ENCODE measurements around the gene CORO7.

Gene CORO7

DNA sequence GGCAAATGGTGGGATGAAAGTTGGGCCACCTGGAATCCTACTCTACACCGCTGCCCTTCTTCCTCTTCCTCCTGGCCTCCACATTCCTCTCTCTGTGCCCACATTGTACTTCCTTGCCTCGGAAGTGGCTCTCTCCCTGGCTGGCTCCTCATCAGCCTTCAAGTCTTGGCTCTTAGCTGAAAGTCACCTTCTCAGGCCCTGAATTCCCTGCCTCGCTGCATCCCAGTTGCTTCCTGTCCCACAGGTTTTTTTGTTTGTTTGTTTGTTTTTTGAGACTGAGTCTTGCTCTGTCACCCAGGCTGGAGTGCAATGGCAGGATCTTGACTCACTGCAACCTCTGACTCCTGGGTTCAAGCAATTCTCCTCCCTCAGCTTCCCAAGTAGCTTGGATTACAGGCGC lies 62.7 kb downstream of the CORO7 start:
- Histone ChIP-seq H3K9ac (peak overlapping the region in 2 of 11 experiments; percentile 25 to 26; a peak in 2 of 22 replicates), H3K27me3 (no peaks in the 10 kb centered on the region), H4K20me1 (peaks cover 9 to 50% (median 27%) of the 10 kb centered on the region in 11 experiments; a peak in 20 of 22 replicates), H3K9me3 (replicated peaks in 1 of 11) (no peaks in the 10 kb centered on the region), H3K4me1 (peaks cover 19 to 47% (median 30%) of the 10 kb centered on the region in 10 experiments), H3K4me3 (no peak overlapping the region), H3K27ac (no peak overlapping the region; a peak in 1 of 22 replicates), H3K36me3 (peaks cover 31 to 67% (median 51%) of the 10 kb centered on the region in 11 experiments), H3K4me2 (peak overlapping the region in 5 of 11 experiments; percentile 10 to 57 (median 11); a peak in 6 of 22 replicates)
- TF ChIP-seq Cebpa-rat (IDR thresholded peaks at IDR 0.05): no peak

GRCh38 chr16:4352843-4353242 lies 63.6 kb downstream of the CORO7 start:
- no peak overlapping the region; a peak in 1 of 22 replicates for H3K4me2 ChIP-seq
- peaks cover 19 to 55% (median 37%) of the 10 kb centered on the region in 10 experiments for H3K4me1 ChIP-seq
- H3K36me3 ChIP-seq: peaks cover 31 to 67% (median 51%) of the 10 kb centered on the region in 11 experiments
- no peak overlapping the region for H3K4me3 ChIP-seq
- H3K9ac ChIP-seq: no peak overlapping the region
- TF ChIP-seq Cebpa-rat (IDR thresholded peaks at IDR 0.05): no peak
- H3K27ac ChIP-seq: no peak overlapping the region
- H3K9me3 ChIP-seq (replicated peaks in 1 of 11): no peaks in the 10 kb centered on the region
- H3K27me3 ChIP-seq: no peaks in the 10 kb centered on the region
- peaks cover 18 to 47% (median 28%) of the 10 kb centered on the region in 11 experiments; a peak in 21 of 22 replicates for H4K20me1 ChIP-seq

GRCh38 chr16:4351880-4352279 lies 64.5 kb downstream of the CORO7 start:
- Histone ChIP-seq H3K27me3 (no peaks in the 10 kb centered on the region), H3K27ac (no peak overlapping the region), H3K4me2 (peak overlapping the region; percentile 26 to 80 (median 61); a peak in 17 of 22 replicates), H3K4me3 (no peak overlapping the region), H4K20me1 (peaks cover 23 to 50% (median 37%) of the 10 kb centered on the region in 11 experiments; a peak in 21 of 22 replicates), H3K4me1 (peaks cover 19 to 64% (median 46%) of the 10 kb centered on the region in 10 experiments), H3K9me3 (replicated peaks in 1 of 11) (no peaks in the 10 kb centered on the region), H3K36me3 (peaks cover 33 to 67% (median 51%) of the 10 kb centered on the region in 11 experiments; a peak in 21 of 22 replicates), H3K9ac (peak overlapping the region in 1 of 11 experiments; percentile 93; a peak in 1 of 22 replicates)
- TF ChIP-seq Cebpa-rat (IDR thresholded peaks at IDR 0.05): no peak

DNA sequence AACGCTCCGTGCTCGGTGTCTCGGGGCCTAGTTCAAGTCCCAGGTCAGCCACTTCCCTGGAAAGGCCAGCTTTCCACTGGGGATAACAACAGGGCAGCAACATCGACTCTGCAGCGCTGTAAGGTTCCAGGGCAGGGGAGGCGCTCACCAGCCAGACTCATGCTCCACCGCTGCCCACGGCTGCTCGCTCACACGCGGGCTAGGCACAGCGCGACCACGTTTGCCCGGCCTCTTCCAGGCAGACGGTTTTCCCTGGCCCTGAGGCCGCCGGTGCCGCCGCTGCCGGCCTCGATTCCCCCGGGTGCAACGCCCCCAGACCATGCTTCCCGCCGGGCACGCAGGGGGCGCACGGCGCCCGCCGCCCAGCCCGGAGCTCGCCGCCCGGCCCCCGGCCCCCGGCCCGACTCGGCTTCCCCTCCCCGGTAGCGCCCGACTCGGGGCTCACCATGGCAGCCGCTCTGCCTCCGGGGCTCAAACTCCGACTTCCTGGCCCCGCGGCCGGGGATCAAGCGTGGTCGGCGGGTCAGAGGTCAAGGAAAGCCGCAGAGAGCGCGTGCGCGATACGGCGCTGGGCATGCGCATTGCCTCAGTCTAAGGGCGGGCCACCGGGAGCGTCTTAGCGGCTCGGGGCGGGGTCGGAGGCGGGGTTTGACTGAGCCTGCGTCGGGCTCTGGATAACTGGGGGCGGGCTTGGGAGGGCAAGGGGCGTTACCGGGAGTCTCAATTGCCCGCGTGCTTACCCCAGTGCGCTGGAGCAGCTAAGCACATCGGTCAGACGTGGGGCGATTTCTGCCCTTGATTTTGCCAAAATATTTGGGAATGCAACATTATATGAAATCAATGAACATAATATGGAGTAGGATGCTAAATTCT lies 65.4 kb downstream of the CORO7 start, which contains the start of gene PAM16:
PAM16 (minus strand) TSS at position 535 of the 873 bp plus-strand sequence; CDS start at position 448, 87 bp downstream.
- no peak for TF ChIP-seq Cebpa-rat (IDR thresholded peaks at IDR 0.05)
- Histone ChIP-seq H3K4me2 (peak within 1 kb of the TSS; percentile 77 to 98 (median 92)), H3K4me3 (peak within 1 kb of the TSS; percentile 79 to 99 (median 93)), H3K9me3 (replicated peaks in 1 of 11) (no peaks in the 10 kb centered on the region), H3K4me1 (peaks cover 19 to 73% (median 49%) of the 10 kb centered on the region in 10 experiments), H4K20me1 (peaks cover 22 to 55% (median 46%) of the 10 kb centered on the region in 11 experiments; a peak in 21 of 22 replicates), H3K36me3 (peaks cover 24 to 65% (median 46%) of the 10 kb centered on the region in 11 experiments; a peak in 21 of 22 replicates), H3K27me3 (no peaks in the 10 kb centered on the region), H3K9ac (peak within 1 kb of the TSS; percentile 86 to 99 (median 92)), H3K27ac (peak within 1 kb of the TSS; percentile 76 to 98 (median 90))

GRCh38 chr16:4350365-4350786 lies 66.0 kb downstream of the CORO7 start:
- Histone ChIP-seq H3K36me3 (peaks cover 20 to 64% (median 49%) of the 10 kb centered on the region in 11 experiments; a peak in 21 of 22 replicates), H3K4me3 (peak overlapping the region; percentile 79 to 99 (median 93)), H3K9ac (peak overlapping the region; percentile 86 to 99 (median 92)), H3K27ac (peak overlapping the region; percentile 76 to 98 (median 90); a peak in 21 of 22 replicates), H4K20me1 (peaks cover 27 to 62% (median 52%) of the 10 kb centered on the region in 11 experiments; a peak in 21 of 22 replicates), H3K4me2 (peak overlapping the region; percentile 77 to 98 (median 92)), H3K4me1 (peaks cover 19 to 79% (median 49%) of the 10 kb centered on the region in 10 experiments), H3K27me3 (no peaks in the 10 kb centered on the region), H3K9me3 (replicated peaks in 1 of 11) (no peaks in the 10 kb centered on the region)
- no peak for TF ChIP-seq Cebpa-rat (IDR thresholded peaks at IDR 0.05)

- Histone ChIP-seq H3K9ac (peak overlapping the region; percentile 13 to 99 (median 92); a peak in 18 of 22 replicates), H3K4me1 (peaks cover 19 to 73% (median 49%) of the 10 kb centered on the region in 10 experiments), H4K20me1 (peaks cover 27 to 63% (median 55%) of the 10 kb centered on the region in 11 experiments; a peak in 21 of 22 replicates), H3K36me3 (peaks cover 9 to 63% (median 45%) of the 10 kb centered on the region in 11 experiments; a peak in 21 of 22 replicates), H3K4me3 (peak overlapping the region in 6 of 10 experiments; percentile 91 to 99 (median 94); a peak in 5 of 20 replicates), H3K27ac (peak overlapping the region in 3 of 11 experiments; percentile 6 to 30 (median 15); a peak in 2 of 22 replicates), H3K4me2 (peak overlapping the region; percentile 77 to 98 (median 92)), H3K27me3 (no peaks in the 10 kb centered on the region), H3K9me3 (replicated peaks in 1 of 11) (no peaks in the 10 kb centered on the region)
- TF ChIP-seq Cebpa-rat (IDR thresholded peaks at IDR 0.05): no peak
Measured at GRCh38 chr16:4349332-4349731, 67.1 kb downstream of the CORO7 start.

DNA sequence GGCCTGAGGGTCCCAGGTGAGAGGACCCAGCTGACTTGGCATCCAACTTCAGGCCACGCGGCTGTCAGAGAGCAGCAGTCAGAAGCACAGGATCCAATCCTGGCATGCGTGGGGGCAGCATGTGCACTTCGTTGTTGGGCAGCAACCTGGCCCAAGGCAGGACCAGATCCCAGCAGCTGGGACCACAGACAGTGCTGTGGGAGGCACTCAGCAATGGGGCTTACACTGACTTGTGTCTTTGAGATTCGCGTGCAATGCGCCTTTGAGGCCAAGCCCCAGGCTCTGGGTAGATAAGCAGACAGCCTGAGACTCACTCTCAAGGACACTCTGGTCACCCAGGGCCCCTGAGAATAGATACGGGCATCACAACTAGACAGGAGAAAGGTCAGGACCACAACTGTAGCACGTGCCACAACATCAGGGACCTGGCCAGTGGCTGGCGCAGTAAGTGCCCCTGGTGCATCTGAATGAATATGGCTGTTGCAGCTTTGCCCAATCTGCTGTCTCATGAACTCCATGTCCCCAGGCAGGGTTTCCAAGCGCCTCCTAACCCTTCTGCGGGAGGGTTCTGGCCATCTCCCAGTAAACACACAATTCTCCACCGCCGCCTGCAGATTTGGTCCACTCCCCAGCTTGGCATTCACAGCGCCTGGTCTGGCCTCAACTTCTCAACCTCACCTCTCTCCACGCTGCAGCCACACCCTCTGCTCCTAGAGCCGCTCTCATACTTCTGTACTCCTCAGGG lies 68.5 kb downstream of the CORO7 start:
- Histone ChIP-seq H3K27ac (peak overlapping the region in 6 of 11 experiments; percentile 15 to 43 (median 26); a peak in 5 of 22 replicates), H3K27me3 (no peaks in the 10 kb centered on the region), H3K4me1 (peaks cover 19 to 61% (median 39%) of the 10 kb centered on the region in 10 experiments), H3K9ac (peak overlapping the region in 10 of 11 experiments; percentile 4 to 41 (median 24); a peak in 10 of 22 replicates), H4K20me1 (peaks cover 23 to 74% (median 66%) of the 10 kb centered on the region in 11 experiments; a peak in 21 of 22 replicates), H3K4me3 (no peak overlapping the region), H3K9me3 (replicated peaks in 1 of 11) (no peaks in the 10 kb centered on the region), H3K4me2 (peak overlapping the region in 6 of 11 experiments; percentile 25 to 38 (median 28); a peak in 10 of 22 replicates), H3K36me3 (peaks cover 5 to 58% (median 40%) of the 10 kb centered on the region in 11 experiments; a peak in 20 of 22 replicates)
- TF ChIP-seq Cebpa-rat (IDR thresholded peaks at IDR 0.05): no peak

DNA sequence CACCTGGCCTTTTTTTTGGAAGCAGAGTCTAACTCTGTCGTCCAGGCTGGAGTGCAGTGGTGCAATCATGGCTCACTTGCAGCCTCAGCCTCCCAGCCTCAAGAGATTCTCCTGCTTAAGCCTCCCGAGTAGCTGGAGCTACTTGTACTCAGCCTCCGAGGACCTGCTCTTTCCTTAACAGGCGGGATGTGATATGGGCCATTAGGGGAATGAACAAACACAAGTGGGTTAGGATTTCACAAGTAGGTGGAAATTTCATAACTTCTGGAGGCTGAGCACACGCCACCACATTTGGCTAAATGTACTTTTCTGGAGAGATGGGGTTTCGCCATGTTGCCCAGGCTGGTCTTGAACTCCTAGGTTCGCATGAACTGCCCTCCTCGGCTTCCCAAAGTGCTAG lies 69.4 kb downstream of the CORO7 start:
- no peak overlapping the region for H3K4me3 ChIP-seq
- H3K9ac ChIP-seq: peak overlapping the region in 7 of 11 experiments; percentile 4 to 38 (median 28); a peak in 7 of 22 replicates
- H4K20me1 ChIP-seq: peaks cover 23 to 83% (median 74%) of the 10 kb centered on the region in 11 experiments; a peak in 21 of 22 replicates
- TF ChIP-seq Cebpa-rat (IDR thresholded peaks at IDR 0.05): no peak
- H3K4me1 ChIP-seq: peaks cover 18 to 54% (median 38%) of the 10 kb centered on the region in 10 experiments
- H3K4me2 ChIP-seq: peak overlapping the region in 6 of 11 experiments; percentile 10 to 38 (median 28); a peak in 12 of 22 replicates
- no peaks in the 10 kb centered on the region for H3K27me3 ChIP-seq
- H3K9me3 ChIP-seq (replicated peaks in 1 of 11): no peaks in the 10 kb centered on the region
- peaks cover 8 to 64% (median 44%) of the 10 kb centered on the region in 11 experiments; a peak in 20 of 22 replicates for H3K36me3 ChIP-seq
- H3K27ac ChIP-seq: peak overlapping the region in 6 of 11 experiments; percentile 15 to 43 (median 26); a peak in 5 of 22 replicates

Data from BLaER1 treated with 17β-estradiol and CSF1 and Interleukin-3, amounts not matched to agents 10 nM and 100 nM (cell line).